SK-N-SH treated with all-trans-retinoic acid at 6 μM for 48 hours (cell line): Measurements from ENCODE around the gene SGTA.

Source experiments
- ATAC-seq: fragments of 200-7000 bp; cut with Tn5 transposase; 3 replicates; pipeline ENCODE4 v1.9.1; 2020; ENCODE audit warnings: mild to moderate bottlenecking, moderate library complexity
- ARNTL ChIP-seq: fragments of 450-650 bp; formaldehyde crosslinking; IDR thresholded peaks from 2 replicates; pipeline ENCODE4 v1.5.0; 2020; ENCODE audit warnings: low read depth, mild to moderate bottlenecking, moderate library complexity, borderline replicate concordance
- BACH2 ChIP-seq: fragments of 250-450 bp; sonication (Bioruptor Pico); IDR thresholded peaks from 2 replicates; pipeline ENCODE4 v1.9.0; 2021; ENCODE audit warnings: mild to moderate bottlenecking, borderline replicate concordance
- CSDC2 ChIP-seq: fragments of 250-450 bp; sonication (Bioruptor Pico); IDR thresholded peaks from 2 replicates; pipeline ENCODE4 v1.5.0; 2020; ENCODE audit warnings: mild to moderate bottlenecking, moderate library complexity
- ESRRG ChIP-seq: fragments of 250-450 bp; sonication (Bioruptor Pico); IDR thresholded peaks from 2 replicates; pipeline ENCODE4 v1.6.1; 2021; ENCODE audit warnings: mild to moderate bottlenecking
- GLIS3 ChIP-seq: fragments of 250-450 bp; sonication (Bioruptor Pico); IDR thresholded peaks from 2 replicates; pipeline ENCODE4 v1.5.0; 2020; ENCODE audit warnings: mild to moderate bottlenecking, moderate library complexity
- ISL1 ChIP-seq: fragments of 250-450 bp; sonication (Bioruptor Pico); IDR thresholded peaks from 2 replicates; pipeline ENCODE4 v2.1.2; 2022; ENCODE audit warnings: mild to moderate bottlenecking, moderate library complexity
- OSR1 ChIP-seq: fragments of 250-450 bp; sonication (Bioruptor Pico); IDR thresholded peaks from 2 replicates; pipeline ENCODE4 v1.8.0; 2022; ENCODE audit warnings: moderate library complexity, mild to moderate bottlenecking, inconsistent platforms
- PPARA ChIP-seq: fragments of 250-450 bp; sonication (Bioruptor Pico); IDR thresholded peaks from 2 replicates; pipeline ENCODE4 v1.5.0; 2020; ENCODE audit warnings: mild to moderate bottlenecking, borderline replicate concordance
- RARB ChIP-seq: fragments of 250-450 bp; sonication (Bioruptor Pico); IDR thresholded peaks from 2 replicates; pipeline ENCODE4 v1.8.0; 2021; ENCODE audit warnings: mild to moderate bottlenecking, moderate library complexity
- SNAI2 ChIP-seq: fragments of 250-450 bp; sonication (Bioruptor Pico); IDR thresholded peaks from 2 replicates; pipeline ENCODE4 v1.5.0; 2020; ENCODE audit warnings: mild to moderate bottlenecking, moderate library complexity
- TCF4 ChIP-seq: fragments of 250-450 bp; sonication (Bioruptor Pico); IDR thresholded peaks from 2 replicates; pipeline ENCODE4 v1.8.0; 2021; ENCODE audit warnings: mild to moderate bottlenecking, moderate library complexity, borderline replicate concordance
- TOX ChIP-seq: fragments of 250-450 bp; sonication (Bioruptor Pico); IDR thresholded peaks from 2 replicates; pipeline ENCODE4 v1.8.0; 2021; ENCODE audit warnings: mild to moderate bottlenecking, moderate library complexity, borderline replicate concordance
- ZC3H10 ChIP-seq: fragments of 250-450 bp; sonication (Bioruptor Pico); IDR thresholded peaks from 2 replicates; pipeline ENCODE4 v1.5.1; 2021; ENCODE audit warnings: mild to moderate bottlenecking, moderate library complexity
- ZFP3 ChIP-seq: fragments of 250-450 bp; sonication (Bioruptor Pico); IDR thresholded peaks from 2 replicates; pipeline ENCODE4 v1.5.0; 2020; ENCODE audit warnings: mild to moderate bottlenecking, moderate library complexity
- ZFP30 ChIP-seq: fragments of 450-650 bp; formaldehyde crosslinking; IDR thresholded peaks from 2 replicates; pipeline ENCODE4 v1.5.0; 2022; ENCODE audit warnings: mild to moderate bottlenecking, moderate library complexity
- ZNF565 ChIP-seq: fragments of 450-650 bp; formaldehyde crosslinking; conservative IDR thresholded peaks from 2 replicates; pipeline ENCODE4 v1.5.0; 2020; ENCODE audit warnings: low read depth, mild to moderate bottlenecking, moderate library complexity
- ZNF70 ChIP-seq: fragments of 450-650 bp; formaldehyde crosslinking; IDR thresholded peaks from 2 replicates; pipeline ENCODE4 v1.5.0; 2020; ENCODE audit warnings: mild to moderate bottlenecking, moderate library complexity
- ZNF8 ChIP-seq: fragments of 450-650 bp; formaldehyde crosslinking; IDR thresholded peaks from 2 replicates; pipeline ENCODE4 v1.5.0; 2020; ENCODE audit warnings: mild to moderate bottlenecking, moderate library complexity
- TF ChIP-seq, protein P1 (sequence below): fragments of 250-450 bp; sonication (Bioruptor Pico); IDR thresholded peaks from 2 replicates; pipeline ENCODE4 v1.8.0; 2021; ENCODE audit warnings: low read depth, mild to moderate bottlenecking, moderate library complexity, borderline replicate concordance
- TF ChIP-seq, protein P2 (sequence below): fragments of 250-450 bp; sonication (Bioruptor Pico); IDR thresholded peaks from 2 replicates; pipeline ENCODE4 v1.5.0; 2020; ENCODE audit warnings: mild to moderate bottlenecking, moderate library complexity

Gene SGTA

DNA sequence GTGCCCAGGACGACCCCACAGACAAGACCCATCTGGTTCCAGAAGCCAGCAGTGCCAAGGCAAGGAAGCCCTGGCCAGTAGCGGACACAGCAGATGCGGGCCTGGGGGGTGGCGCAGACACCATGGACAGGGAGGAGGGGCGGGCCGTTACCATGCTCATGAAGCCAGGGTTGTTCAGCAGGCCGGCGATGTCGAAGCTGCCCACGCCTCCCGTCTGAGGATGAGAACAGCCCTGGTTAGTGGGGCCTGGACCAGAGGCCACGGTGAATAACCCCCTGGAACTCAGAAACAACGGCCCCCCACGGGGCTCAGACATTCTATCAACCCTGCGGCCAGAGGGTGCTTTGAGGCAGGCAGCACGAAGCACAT is 21.8 kb downstream of the SGTA start:
- no peak for TF ChIP-seq ZNF565 (CRISPR knock-in tag)
- no peak for TF ChIP-seq ZFP30 (CRISPR knock-in tag)
- TF ChIP-seq ISL1 (CRISPR knock-in tag) = no peak
- ATAC-seq = no peak

DNA sequence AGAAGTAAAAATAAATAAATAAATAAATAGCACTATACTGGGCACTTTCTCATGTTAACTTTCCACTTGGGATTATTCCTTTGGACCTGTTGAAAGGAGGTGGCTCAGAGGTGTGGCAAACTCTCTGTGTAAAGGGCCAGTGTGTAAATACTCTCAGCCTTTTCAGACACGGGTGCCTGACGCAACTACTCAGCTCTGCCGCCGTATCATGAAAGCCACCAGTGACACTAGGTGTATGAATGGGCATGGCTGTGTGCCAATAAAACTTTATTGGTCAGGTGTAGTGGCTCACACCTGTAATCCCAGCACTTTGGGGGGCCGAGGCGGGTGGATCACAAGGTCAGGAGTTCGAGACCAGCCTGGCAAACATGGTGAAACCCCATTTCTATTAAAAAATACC is 23.1 kb downstream of the SGTA start:
- TF ChIP-seq OSR1 (CRISPR knock-in tag) = no peak
- TF ChIP-seq, protein P1, sequence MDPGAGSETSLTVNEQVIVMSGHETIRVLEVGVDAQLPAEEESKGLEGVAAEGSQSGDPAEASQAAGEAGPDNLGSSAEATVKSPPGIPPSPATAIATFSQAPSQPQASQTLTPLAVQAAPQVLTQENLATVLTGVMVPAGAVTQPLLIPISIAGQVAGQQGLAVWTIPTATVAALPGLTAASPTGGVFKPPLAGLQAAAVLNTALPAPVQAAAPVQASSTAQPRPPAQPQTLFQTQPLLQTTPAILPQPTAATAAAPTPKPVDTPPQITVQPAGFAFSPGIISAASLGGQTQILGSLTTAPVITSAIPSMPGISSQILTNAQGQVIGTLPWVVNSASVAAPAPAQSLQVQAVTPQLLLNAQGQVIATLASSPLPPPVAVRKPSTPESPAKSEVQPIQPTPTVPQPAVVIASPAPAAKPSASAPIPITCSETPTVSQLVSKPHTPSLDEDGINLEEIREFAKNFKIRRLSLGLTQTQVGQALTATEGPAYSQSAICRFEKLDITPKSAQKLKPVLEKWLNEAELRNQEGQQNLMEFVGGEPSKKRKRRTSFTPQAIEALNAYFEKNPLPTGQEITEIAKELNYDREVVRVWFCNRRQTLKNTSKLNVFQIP = no peak
- ATAC-seq = no peak

DNA sequence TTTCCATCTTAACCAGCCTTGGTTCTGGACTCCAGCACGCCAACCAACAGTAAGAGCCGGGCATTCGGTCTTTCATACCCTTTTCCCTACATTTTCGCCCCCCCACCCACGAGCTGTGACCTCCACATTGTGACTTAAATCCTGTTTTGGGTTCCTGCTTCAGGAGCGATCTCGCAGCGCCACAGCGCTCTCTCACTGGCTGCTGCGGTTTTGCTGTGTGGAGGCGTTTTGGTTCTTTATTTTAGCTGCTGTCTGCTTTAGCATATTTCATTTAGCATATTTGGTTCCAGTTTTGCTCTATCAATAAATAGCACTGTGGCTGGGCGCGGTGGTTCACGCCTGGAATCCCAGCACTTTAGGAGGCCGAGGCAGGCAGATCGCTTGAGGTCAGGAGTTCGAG is 23.7 kb downstream of the SGTA start:
- TF ChIP-seq ZFP30 (CRISPR knock-in tag) (no peak), ZNF8 (CRISPR knock-in tag) (no peak), BACH2 (CRISPR knock-in tag) (no peak), ESRRG (CRISPR knock-in tag) (no peak), ISL1 (CRISPR knock-in tag) (no peak), OSR1 (CRISPR knock-in tag) (no peak), ARNTL (CRISPR knock-in tag) (no peak), SNAI2 (CRISPR knock-in tag) (no peak), PPARA (no peak), GLIS3 (CRISPR knock-in tag) (no peak)
- ATAC-seq = no peak

DNA sequence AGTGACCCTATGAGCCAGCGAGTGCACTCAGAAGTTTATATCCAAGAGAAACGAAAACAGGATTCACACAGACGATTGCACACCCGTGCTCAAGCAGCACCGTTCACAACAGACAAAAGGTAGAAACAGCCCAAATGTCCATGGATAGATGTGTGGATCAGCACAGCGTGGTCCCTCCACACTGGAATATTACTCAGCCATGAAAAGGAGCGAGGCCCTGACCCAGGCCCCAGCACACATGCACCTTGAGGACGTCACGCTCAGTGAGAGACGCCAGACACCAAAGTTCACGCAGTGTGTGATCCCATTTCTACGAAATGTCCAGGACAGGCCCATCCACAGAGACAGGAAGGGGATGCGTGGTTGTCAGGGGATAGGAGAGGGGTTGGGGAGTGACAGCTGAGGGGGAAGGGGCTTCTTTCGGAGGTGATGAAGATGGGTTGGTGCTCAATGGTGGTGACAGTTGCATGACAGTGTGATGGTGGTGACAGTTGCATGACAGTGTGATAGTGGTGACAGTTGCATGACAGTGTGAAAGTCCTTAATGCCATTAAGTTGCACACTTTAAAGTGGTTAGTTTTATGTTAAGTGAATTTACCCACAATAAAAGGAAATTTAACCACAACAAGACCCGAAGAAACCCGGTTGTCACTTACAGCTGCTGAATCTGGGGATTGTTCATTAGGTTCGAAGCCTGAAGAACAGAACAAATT is 24.3 kb downstream of the SGTA start:
- TF ChIP-seq ZNF565 (CRISPR knock-in tag) (no peak), ARNTL (CRISPR knock-in tag) (no peak), TOX (CRISPR knock-in tag) (no peak), ZC3H10 (CRISPR knock-in tag) (no peak), RARB (no peak), PPARA (no peak), ISL1 (CRISPR knock-in tag) (no peak), ZNF8 (CRISPR knock-in tag) (no peak), CSDC2 (CRISPR knock-in tag) (no peak), ZNF70 (CRISPR knock-in tag) (no peak), TCF4 (CRISPR knock-in tag) (no peak), OSR1 (CRISPR knock-in tag) (no peak), ZFP3 (no peak), SNAI2 (CRISPR knock-in tag) (no peak)
- TF ChIP-seq, protein P1 = no peak
- TF ChIP-seq, protein P2, sequence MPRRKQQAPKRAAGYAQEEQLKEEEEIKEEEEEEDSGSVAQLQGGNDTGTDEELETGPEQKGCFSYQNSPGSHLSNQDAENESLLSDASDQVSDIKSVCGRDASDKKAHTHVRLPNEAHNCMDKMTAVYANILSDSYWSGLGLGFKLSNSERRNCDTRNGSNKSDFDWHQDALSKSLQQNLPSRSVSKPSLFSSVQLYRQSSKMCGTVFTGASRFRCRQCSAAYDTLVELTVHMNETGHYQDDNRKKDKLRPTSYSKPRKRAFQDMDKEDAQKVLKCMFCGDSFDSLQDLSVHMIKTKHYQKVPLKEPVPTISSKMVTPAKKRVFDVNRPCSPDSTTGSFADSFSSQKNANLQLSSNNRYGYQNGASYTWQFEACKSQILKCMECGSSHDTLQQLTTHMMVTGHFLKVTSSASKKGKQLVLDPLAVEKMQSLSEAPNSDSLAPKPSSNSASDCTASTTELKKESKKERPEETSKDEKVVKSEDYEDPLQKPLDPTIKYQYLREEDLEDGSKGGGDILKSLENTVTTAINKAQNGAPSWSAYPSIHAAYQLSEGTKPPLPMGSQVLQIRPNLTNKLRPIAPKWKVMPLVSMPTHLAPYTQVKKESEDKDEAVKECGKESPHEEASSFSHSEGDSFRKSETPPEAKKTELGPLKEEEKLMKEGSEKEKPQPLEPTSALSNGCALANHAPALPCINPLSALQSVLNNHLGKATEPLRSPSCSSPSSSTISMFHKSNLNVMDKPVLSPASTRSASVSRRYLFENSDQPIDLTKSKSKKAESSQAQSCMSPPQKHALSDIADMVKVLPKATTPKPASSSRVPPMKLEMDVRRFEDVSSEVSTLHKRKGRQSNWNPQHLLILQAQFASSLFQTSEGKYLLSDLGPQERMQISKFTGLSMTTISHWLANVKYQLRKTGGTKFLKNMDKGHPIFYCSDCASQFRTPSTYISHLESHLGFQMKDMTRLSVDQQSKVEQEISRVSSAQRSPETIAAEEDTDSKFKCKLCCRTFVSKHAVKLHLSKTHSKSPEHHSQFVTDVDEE (CRISPR knock-in tag) = no peak
- no peak for ATAC-seq
